ENCODE data around the gene SERPINA12. TPM values are rescaled to one million over a fixed set of nuclear protein-coding genes. Genes with fewer than 3 reads are reported as not detected.

SERPINA12 gene
- total RNA-seq, 1 donor = not detected

GRCh38 chr14:94542811-94543440, 33.7 kb upstream of the SERPINA12 start:
- TF ChIP-seq CTCF (IDR thresholded peaks at IDR 0.05; ENCODE audit: insufficient read depth, low read length) = no peak
- H3K4me3 ChIP-seq (ENCODE audit: low read depth, low read length) = no peak overlapping the region
- DNase-seq (ENCODE audit: low read depth) = no peak

- no peak overlapping the region for H3K4me3 ChIP-seq (ENCODE audit: low read depth, low read length)
- no peak for DNase-seq (ENCODE audit: low read depth)
- TF ChIP-seq CTCF (IDR thresholded peaks at IDR 0.05; ENCODE audit: insufficient read depth, low read length) = no peak
Measured at GRCh38 chr14:94542111-94542810, 33.0 kb upstream of the SERPINA12 start.

- DNase-seq (ENCODE audit: low read depth) = no peak
- TF ChIP-seq CTCF (IDR thresholded peaks at IDR 0.05; ENCODE audit: insufficient read depth, low read length) = no peak
- no peak overlapping the region for H3K4me3 ChIP-seq (ENCODE audit: low read depth, low read length)
Measured at GRCh38 chr14:94541234-94541975, 32.1 kb upstream of the SERPINA12 start.

GRCh38 chr14:94540031-94540794, 30.9 kb upstream of the SERPINA12 start:
- peak; percentile 22 for DNase-seq (ENCODE audit: low read depth)
- no peak overlapping the region for H3K4me3 ChIP-seq (ENCODE audit: low read depth, low read length)
- TF ChIP-seq CTCF (IDR thresholded peaks at IDR 0.05; ENCODE audit: insufficient read depth, low read length) = no peak

GRCh38 chr14:94539181-94539580, 29.9 kb upstream of the SERPINA12 start:
- no peak for TF ChIP-seq CTCF (IDR thresholded peaks at IDR 0.05; ENCODE audit: insufficient read depth, low read length)
- no peak overlapping the region for H3K4me3 ChIP-seq (ENCODE audit: low read depth, low read length)
- no peak for DNase-seq (ENCODE audit: low read depth)

GRCh38 chr14:94538070-94538740, 28.9 kb upstream of the SERPINA12 start:
- no peak for TF ChIP-seq CTCF (IDR thresholded peaks at IDR 0.05; ENCODE audit: insufficient read depth, low read length)
- no peak for DNase-seq (ENCODE audit: low read depth)
- H3K4me3 ChIP-seq (ENCODE audit: low read depth, low read length) = no peak overlapping the region
